Measurements from ENCODE around the gene PAQR9.

DNA sequence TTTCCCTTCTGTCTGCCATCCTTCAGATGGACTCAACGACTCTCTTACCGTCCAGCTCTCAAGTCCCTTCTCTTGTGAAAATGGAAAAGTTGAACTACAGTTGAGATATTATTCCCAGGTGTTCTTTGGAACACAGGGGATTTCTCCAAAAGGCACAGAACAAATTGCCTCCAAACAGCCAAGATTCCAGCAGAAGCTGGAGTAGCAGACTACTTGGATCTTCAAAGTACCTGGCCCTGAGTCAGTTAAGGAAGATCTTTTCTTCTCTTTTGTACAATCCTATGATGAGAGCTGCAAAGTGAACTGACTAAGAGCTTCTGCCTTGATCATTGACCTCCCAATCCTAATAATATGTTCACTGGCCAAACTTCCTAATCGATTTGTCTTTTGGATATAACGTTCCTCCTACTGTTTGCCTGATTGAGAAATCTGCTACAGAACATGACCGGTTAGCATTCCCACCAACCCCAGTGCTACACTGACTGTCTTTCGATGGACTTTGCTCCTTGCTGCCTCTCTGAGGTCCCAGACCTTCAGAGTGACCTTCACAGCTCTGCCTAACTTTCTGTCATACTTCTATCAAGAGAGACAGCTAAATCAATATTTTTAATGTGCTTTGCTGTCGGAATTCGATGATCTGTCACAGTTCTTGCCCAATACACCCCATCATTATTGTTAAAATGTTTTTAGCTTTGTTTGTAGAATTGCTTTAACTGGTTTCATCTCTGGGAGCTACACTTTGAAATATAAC is 21.9 kb downstream of the PAQR9 start:
- TF ChIP-seq MAFK (IDR thresholded peaks at IDR 0.05; ENCODE audit: partially characterized antibody) = no peak
- no peak for TF ChIP-seq EP300 (IDR thresholded peaks at IDR 0.05)
- TF ChIP-seq, protein P1, sequence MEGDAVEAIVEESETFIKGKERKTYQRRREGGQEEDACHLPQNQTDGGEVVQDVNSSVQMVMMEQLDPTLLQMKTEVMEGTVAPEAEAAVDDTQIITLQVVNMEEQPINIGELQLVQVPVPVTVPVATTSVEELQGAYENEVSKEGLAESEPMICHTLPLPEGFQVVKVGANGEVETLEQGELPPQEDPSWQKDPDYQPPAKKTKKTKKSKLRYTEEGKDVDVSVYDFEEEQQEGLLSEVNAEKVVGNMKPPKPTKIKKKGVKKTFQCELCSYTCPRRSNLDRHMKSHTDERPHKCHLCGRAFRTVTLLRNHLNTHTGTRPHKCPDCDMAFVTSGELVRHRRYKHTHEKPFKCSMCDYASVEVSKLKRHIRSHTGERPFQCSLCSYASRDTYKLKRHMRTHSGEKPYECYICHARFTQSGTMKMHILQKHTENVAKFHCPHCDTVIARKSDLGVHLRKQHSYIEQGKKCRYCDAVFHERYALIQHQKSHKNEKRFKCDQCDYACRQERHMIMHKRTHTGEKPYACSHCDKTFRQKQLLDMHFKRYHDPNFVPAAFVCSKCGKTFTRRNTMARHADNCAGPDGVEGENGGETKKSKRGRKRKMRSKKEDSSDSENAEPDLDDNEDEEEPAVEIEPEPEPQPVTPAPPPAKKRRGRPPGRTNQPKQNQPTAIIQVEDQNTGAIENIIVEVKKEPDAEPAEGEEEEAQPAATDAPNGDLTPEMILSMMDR (IDR thresholded peaks at IDR 0.05) = no peak
- no peak for TF ChIP-seq EHMT2 (IDR thresholded peaks at IDR 0.05; ENCODE audit: low read depth)
- TF ChIP-seq, protein P2, sequence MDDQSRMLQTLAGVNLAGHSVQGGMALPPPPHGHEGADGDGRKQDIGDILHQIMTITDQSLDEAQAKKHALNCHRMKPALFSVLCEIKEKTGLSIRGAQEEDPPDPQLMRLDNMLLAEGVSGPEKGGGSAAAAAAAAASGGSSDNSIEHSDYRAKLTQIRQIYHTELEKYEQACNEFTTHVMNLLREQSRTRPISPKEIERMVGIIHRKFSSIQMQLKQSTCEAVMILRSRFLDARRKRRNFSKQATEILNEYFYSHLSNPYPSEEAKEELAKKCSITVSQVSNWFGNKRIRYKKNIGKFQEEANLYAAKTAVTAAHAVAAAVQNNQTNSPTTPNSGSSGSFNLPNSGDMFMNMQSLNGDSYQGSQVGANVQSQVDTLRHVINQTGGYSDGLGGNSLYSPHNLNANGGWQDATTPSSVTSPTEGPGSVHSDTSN (IDR thresholded peaks at IDR 0.05) = no peak
- TF ChIP-seq RAD21 (conservative IDR thresholded peaks at IDR 0.05 in 1 of 2, IDR thresholded peaks at IDR 0.05 in 1 of 2) = no peak
- TF ChIP-seq, protein P3, sequence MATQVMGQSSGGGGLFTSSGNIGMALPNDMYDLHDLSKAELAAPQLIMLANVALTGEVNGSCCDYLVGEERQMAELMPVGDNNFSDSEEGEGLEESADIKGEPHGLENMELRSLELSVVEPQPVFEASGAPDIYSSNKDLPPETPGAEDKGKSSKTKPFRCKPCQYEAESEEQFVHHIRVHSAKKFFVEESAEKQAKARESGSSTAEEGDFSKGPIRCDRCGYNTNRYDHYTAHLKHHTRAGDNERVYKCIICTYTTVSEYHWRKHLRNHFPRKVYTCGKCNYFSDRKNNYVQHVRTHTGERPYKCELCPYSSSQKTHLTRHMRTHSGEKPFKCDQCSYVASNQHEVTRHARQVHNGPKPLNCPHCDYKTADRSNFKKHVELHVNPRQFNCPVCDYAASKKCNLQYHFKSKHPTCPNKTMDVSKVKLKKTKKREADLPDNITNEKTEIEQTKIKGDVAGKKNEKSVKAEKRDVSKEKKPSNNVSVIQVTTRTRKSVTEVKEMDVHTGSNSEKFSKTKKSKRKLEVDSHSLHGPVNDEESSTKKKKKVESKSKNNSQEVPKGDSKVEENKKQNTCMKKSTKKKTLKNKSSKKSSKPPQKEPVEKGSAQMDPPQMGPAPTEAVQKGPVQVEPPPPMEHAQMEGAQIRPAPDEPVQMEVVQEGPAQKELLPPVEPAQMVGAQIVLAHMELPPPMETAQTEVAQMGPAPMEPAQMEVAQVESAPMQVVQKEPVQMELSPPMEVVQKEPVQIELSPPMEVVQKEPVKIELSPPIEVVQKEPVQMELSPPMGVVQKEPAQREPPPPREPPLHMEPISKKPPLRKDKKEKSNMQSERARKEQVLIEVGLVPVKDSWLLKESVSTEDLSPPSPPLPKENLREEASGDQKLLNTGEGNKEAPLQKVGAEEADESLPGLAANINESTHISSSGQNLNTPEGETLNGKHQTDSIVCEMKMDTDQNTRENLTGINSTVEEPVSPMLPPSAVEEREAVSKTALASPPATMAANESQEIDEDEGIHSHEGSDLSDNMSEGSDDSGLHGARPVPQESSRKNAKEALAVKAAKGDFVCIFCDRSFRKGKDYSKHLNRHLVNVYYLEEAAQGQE (IDR thresholded peaks at IDR 0.05) = no peak
- no peak for TF ChIP-seq CHD2 (IDR thresholded peaks at IDR 0.05; ENCODE audit: low read length, partially characterized antibody)
- no peak for TF ChIP-seq PHF8 (IDR thresholded peaks at IDR 0.05; ENCODE audit: borderline replicate concordance, low read depth)
